Measurements from ENCODE around the gene KCTD16. TPM values are rescaled to one million over a fixed set of nuclear protein-coding genes. Genes with fewer than 3 reads are reported as not detected.
A peak's percentile ranks its signal among the peaks of the same experiment; 100 is the strongest.

Gene KCTD16
- polyA plus RNA-seq, 1 donor (not counting 4 experiments of a cell fraction or from before 2014, with no cell fraction given), result 0.04 TPM

GRCh38 chr5:144465441-144465840 is 294.8 kb downstream of the KCTD16 start:
- Histone ChIP-seq H3K4me1 (ENCODE audit: control insufficient read depth, extremely low read depth, insufficient read depth, low read length) (no peaks in the 10 kb centered on the region), H4K20me1 (ENCODE audit: control insufficient read depth, extremely low read depth, insufficient read depth, low read length) (no peaks in the 10 kb centered on the region), H3K9me3 (ENCODE audit: control insufficient read depth, low read depth, low read length) (no peaks in the 10 kb centered on the region), H3K27me3 (ENCODE audit: control insufficient read depth, extremely low read depth, insufficient read depth, low read length) (no peaks in the 10 kb centered on the region), H3K27ac (ENCODE audit: control insufficient read depth, insufficient read depth, low read length) (no peak overlapping the region), H3K4me2 (ENCODE audit: control insufficient read depth, extremely low read depth, insufficient read depth, low read depth, low read length) (no peak overlapping the region), H2AFZ (ENCODE audit: control insufficient read depth, low read length) (no peak overlapping the region), H3K4me3 (ENCODE audit: control insufficient read depth in 2 of 3, extremely low read depth in 1 of 3, insufficient read depth in 2 of 3, low read depth in 1 of 3, low read length in 3 of 3) (no peak overlapping the region), H3K79me2 (ENCODE audit: control insufficient read depth, insufficient read depth, low read length) (no peaks in the 10 kb centered on the region), H3K9ac (ENCODE audit: control insufficient read depth, extremely low read depth, insufficient read depth, low read length) (no peak overlapping the region), H3K36me3 (ENCODE audit: control insufficient read depth in 2 of 2, extremely low read depth in 1 of 2, insufficient read depth in 2 of 2, low read length in 2 of 2) (no peaks in the 10 kb centered on the region), H3K9me1 (ENCODE audit: control insufficient read depth, extremely low read depth, insufficient read depth, low read length) (no peaks in the 10 kb centered on the region)
- dilution Hi-C loops (cut with MboI; ENCODE audit: extremely low pct_ligation_motif_present, low sequenced_read_pairs), result no loop called here
- DNase-seq (ENCODE audit: low read depth, low spot score) (no peak), FAIRE-seq (no peak)
- no peak for TF ChIP-seq EZH2 (IDR thresholded peaks at IDR 0.05; ENCODE audit: low read length)
- no peak for TF ChIP-seq CTCF (optimal IDR thresholded peaks at IDR 0.05 in 1 of 3, IDR thresholded peaks at IDR 0.05 in 1 of 3, conservative IDR thresholded peaks at IDR 0.05 in 1 of 3; ENCODE audit: extremely low read depth in 1 of 3, insufficient read depth in 2 of 3, low read length in 3 of 3)

- no peaks in the 10 kb centered on the region for H3K79me2 ChIP-seq (ENCODE audit: control insufficient read depth, insufficient read depth, low read length)
- DNase-seq (ENCODE audit: low read depth, low spot score) (no peak), FAIRE-seq (no peak)
- no peaks in the 10 kb centered on the region for H3K9me1 ChIP-seq (ENCODE audit: control insufficient read depth, extremely low read depth, insufficient read depth, low read length)
- H3K4me3 ChIP-seq (ENCODE audit: control insufficient read depth in 2 of 3, extremely low read depth in 1 of 3, insufficient read depth in 2 of 3, low read depth in 1 of 3, low read length in 3 of 3), result no peak overlapping the region
- dilution Hi-C loops (cut with MboI; ENCODE audit: extremely low pct_ligation_motif_present, low sequenced_read_pairs), result no loop called here
- TF ChIP-seq EZH2 (IDR thresholded peaks at IDR 0.05; ENCODE audit: low read length), result no peak
- TF ChIP-seq CTCF (optimal IDR thresholded peaks at IDR 0.05 in 1 of 3, IDR thresholded peaks at IDR 0.05 in 1 of 3, conservative IDR thresholded peaks at IDR 0.05 in 1 of 3; ENCODE audit: extremely low read depth in 1 of 3, insufficient read depth in 2 of 3, low read length in 3 of 3), result peak; percentile 46 to 78 (median 56)
- H3K27ac ChIP-seq (ENCODE audit: control insufficient read depth, insufficient read depth, low read length), result no peak overlapping the region
- no peak overlapping the region for H2AFZ ChIP-seq (ENCODE audit: control insufficient read depth, low read length)
- H3K27me3 ChIP-seq (ENCODE audit: control insufficient read depth, extremely low read depth, insufficient read depth, low read length), result no peaks in the 10 kb centered on the region
- H3K4me2 ChIP-seq (ENCODE audit: control insufficient read depth, extremely low read depth, insufficient read depth, low read depth, low read length), result no peak overlapping the region
- H3K9me3 ChIP-seq (ENCODE audit: control insufficient read depth, low read depth, low read length), result no peaks in the 10 kb centered on the region
- H3K36me3 ChIP-seq (ENCODE audit: control insufficient read depth in 2 of 2, extremely low read depth in 1 of 2, insufficient read depth in 2 of 2, low read length in 2 of 2), result no peaks in the 10 kb centered on the region
- H3K4me1 ChIP-seq (ENCODE audit: control insufficient read depth, extremely low read depth, insufficient read depth, low read length), result no peaks in the 10 kb centered on the region
- H3K9ac ChIP-seq (ENCODE audit: control insufficient read depth, extremely low read depth, insufficient read depth, low read length), result no peak overlapping the region
- H4K20me1 ChIP-seq (ENCODE audit: control insufficient read depth, extremely low read depth, insufficient read depth, low read length), result no peaks in the 10 kb centered on the region
These were observed 297.1 kb downstream of the KCTD16 start for GRCh38 chr5:144467792-144468191.
